DLD1 (cell line): ENCODE results near the gene RAD51B.
"Not testable (repeated sequence)": the region's sequence is repeated elsewhere in the genome, so short reads cannot be mapped to it uniquely, and the experiment has no call there.

ENCODE experiments used
- in situ Hi-C: cut with HindIII; loops from 2 replicates; pipeline ENCODE4 v1.10.0; 2017; ENCODE audit warnings: low sequenced_read_pairs

Gene RAD51B

DNA sequence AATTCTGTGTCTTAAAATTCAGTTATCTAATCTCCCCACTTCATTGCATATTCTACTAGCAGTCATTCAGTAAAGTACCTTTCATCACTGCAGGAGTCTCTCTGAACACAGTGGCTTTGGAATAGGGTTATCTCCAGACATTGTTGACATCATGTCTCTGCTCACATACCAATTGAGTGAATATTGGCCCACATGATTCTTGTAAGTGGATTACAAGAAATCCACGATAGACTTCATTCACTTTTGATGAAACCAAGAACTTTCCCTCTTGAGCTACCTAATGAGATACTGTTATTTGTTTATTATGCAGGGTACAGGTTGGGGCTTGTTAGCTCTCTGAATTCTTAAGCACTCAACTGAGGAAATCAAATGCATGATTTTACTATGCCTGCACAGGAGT lies 284.9 kb downstream of the RAD51B start:
- in situ Hi-C loops, result no loop called here

DNA sequence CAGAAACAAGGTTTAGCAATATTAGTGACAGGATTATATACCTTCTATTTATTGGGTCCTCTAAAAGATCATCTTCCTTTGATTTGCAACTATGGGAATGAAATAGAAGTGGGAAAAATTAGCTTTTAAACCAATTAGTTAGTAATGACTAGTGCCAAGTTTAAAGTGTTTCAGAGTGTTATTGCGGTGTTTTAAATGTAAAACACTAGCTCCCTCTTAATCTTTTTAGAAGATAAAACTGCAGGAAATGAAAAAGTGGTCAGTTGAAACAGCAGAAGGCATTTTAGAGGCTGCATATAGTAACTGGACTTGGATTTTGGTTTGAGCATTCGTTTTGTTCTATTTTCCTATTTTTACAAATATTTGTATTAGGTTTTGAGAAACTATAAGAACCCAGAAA lies 286.2 kb downstream of the RAD51B start:
- in situ Hi-C loops, result no loop called here

- in situ Hi-C loops, result no loop called here
These were observed 286.9 kb downstream of the RAD51B start for GRCh38 chr14:68106456-68106855.

GRCh38 chr14:68106905-68107304 lies 287.3 kb downstream of the RAD51B start:
- in situ Hi-C loops, result no loop called here

DNA sequence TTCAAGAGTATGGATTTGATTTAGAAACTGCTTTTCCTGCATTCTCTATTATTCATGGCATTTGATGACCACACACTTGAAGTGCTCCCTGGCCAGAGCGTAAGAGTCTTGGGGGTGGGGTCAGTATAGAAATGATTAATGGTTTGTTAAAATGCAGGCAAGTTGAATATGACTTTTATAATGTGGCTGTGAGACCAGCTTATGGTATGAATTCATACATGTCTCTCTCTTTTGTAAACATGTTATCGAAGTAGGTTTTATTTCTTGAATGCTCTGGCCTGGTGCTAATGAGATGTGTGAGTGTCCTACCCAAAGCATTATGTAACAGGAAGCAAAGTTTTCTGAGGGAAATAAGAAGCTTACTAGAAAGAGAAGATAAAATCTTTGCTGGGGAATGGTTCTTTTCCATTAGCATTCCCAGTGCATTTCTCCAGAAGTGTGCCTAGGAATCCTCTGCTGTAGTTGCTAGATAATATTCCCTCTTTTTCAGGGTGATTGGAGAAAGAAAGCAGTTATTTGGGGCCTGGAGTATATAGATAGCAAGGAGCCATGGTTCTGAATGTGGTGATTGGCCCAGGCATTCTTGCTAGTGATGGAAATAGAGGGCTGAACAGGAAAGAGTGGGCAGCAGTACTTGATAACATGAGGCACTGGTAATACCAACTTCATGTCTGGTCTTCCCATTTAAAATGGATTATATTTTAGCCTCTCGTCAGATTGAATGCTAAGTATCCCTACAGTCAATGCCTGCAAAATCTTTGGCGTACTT lies 289.7 kb downstream of the RAD51B start:
- in situ Hi-C loops, result no loop called here

GRCh38 chr14:68111097-68111852 lies 291.7 kb downstream of the RAD51B start:
- in situ Hi-C loops, result no loop called here

GRCh38 chr14:68111853-68112270 lies 292.3 kb downstream of the RAD51B start:
- in situ Hi-C loops, result no loop called here

DNA sequence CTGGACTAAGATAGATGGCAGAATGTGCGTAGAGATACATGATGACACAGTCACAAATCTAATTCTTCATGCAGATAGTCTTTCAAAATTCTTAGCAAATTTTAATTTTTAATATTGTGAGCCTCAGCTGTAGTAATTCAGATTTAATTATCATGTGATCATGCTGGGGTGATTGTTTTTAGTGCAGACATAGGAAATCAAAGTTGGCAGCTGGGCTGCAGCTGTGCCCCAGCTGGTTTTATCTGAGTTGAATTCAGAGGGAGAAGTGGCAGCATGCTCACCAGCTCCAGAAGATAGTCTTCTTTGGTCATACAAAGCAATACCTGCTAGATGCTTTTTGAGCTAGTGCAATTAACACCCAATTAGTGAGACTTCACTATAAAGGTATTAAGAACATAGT lies 292.9 kb downstream of the RAD51B start:
- in situ Hi-C loops, result no loop called here

DNA sequence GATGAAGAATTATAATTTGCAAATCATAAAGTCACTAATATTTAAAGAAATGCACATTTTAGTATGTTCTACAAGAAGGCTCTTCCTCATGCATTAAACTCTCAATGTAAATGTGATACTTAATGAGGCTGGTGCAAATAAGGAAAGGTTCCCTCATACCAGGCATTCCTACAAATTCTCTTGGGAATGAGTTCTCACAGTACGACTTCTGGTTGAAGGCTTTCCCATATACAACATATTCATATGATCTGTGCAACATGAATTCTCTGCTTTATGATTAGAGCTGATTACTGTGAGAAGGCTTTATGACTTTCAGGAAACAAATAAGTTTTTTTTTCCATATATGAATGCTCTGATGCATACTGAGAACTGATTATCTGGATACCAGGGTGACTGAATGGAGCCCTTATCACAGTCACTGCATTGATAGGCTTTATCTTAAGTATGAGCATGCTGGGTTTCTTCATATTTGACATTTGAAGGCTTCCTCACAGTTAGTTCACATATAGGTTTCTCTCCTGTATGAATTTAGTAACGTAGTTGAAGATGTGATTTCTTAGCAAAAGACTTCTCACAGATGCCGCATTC lies 293.9 kb downstream of the RAD51B start:
- in situ Hi-C loops, result no loop called here

DNA sequence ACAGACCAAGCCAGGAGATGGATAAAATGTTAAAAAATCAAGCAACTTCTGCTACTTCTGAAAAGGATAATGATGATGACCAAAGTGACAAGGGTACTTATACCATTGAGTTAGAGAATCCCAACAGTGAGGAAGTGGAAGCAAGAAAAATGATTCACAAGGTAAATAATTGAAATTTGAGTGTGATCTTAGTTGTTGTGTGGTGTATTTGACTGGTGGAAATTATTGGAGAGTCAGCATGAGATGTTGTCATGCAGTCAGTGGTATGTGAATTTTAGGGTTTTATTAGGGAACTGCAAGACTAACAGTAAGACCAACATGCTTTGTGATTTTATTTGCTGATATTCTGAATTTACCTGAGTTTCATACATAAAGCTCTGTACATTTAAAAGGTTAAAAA lies 296.4 kb downstream of the RAD51B start:
- in situ Hi-C loops, result not testable (repeated sequence)

- in situ Hi-C loops, result no loop called here
These were observed 303.1 kb downstream of the RAD51B start for GRCh38 chr14:68122651-68123050.

DNA sequence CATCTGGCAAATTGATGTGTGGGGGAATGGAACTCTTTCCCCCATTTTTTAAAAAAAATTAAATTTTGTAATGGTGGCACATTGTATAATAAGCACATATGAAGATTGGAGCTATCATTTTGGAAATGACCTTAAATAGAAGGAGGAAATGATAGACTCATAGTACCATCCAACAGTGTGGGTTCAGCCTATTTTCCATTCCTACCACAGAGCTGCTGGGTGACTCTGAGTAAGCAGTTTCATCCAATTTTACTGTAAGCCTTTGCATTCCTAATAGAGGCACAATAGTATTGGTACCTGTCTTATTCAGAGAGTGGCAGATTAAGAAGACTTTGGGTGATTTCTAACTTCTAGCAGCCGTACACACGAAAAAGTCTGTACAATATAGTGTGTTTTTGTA lies 304.5 kb downstream of the RAD51B start:
- in situ Hi-C loops, result no loop called here

DNA sequence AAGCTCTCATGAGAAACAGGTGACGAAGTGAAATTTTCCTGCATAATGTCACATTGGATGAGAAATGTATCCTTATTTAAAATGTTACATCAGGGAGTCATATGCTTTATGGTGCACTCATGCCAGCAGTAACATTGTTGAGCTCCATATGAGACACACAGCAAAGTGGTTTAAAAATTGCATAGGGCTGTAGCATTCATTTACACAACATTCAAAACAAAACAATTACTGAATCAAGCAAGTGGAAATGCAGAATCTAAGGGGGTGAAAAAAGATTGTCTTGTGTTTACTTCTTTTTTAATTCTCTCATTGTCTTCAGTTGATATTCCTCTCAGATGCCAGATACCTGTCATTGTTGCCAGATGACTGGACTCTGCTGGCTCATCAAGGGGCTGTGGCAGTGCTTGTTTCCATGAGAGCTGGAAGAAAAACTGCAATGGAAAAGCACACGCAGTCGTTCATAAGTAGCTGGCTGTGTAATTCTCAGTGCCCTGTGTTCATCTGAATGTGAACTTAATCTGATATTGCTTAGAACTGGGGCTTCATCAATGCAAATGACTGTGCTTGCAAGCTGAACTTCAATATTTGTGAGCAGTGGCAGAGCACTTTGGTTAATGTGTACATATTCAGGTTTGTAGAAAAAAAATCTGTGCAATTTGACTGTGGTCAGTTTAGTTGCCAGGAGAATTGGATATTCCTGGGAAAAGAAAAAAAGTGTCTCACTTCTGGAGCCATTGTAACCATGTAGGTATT lies 305.6 kb downstream of the RAD51B start:
- in situ Hi-C loops, result no loop called here

DNA sequence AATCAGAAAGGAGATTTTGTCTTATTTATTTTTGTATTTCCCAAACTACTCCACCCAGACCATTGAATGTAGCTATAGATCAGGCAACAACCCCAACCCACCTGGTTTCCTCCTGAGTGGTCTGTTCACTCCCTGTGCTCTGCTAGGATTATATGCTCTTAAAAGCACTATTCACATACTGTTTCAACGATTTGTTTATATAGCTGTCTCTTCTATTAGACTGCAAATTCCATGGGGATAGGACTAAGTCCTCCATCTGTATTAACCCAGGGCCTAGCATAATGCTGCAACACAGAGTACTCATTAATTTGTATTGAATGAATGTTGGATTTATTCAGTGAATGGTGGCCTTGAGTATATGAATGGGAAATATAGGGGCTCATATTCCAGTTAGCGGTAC lies 307.6 kb downstream of the RAD51B start:
- in situ Hi-C loops, result no loop called here

GRCh38 chr14:68131907-68132306 lies 312.3 kb downstream of the RAD51B start:
- in situ Hi-C loops, result no loop called here

- in situ Hi-C loops, result no loop called here
These were observed 313.1 kb downstream of the RAD51B start for GRCh38 chr14:68132563-68133121.

DNA sequence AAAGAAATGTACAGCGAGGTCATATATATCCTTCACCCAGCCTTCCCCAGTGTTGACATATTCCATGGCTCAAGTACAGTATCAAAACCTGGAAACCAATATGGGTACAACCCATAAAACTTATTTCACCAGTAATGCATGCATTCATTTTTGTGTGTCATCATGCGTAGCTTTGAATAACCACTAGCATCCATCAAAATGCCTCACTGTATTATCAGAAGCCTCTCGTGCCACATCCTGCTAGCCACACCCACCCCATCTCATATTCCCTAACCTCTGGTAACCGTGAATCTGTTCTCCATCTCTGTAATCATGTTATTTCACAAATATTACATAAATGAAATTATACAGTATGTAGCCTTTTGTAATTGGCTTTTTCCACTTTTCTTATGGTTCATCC lies 314.3 kb downstream of the RAD51B start:
- in situ Hi-C loops, result no loop called here

GRCh38 chr14:68135028-68135427 lies 315.4 kb downstream of the RAD51B start:
- in situ Hi-C loops, result no loop called here

- in situ Hi-C loops, result no loop called here
These were observed 316.0 kb downstream of the RAD51B start for GRCh38 chr14:68135566-68135965.

GRCh38 chr14:68137704-68138619 lies 318.4 kb downstream of the RAD51B start:
- in situ Hi-C loops, result no loop called here
